Mucosa of descending colon (tissue), 3 donors: ENCODE measurements around the gene RBFOX2. TPM values are rescaled to one million over a fixed set of nuclear protein-coding genes. Genes with fewer than 3 reads are reported as not detected.

Experiments used
- ATAC-seq: fragments of 200-7000 bp; cut with Tn5 transposase; one replicate; pipeline ENCODE4 v1.9.1; 2020; ENCODE audit warnings: mild to moderate bottlenecking, moderate library complexity
- DNase-seq, 3 donors: peaks; one replicate each; pipeline ENCODE4 v3.0.0-alpha.2; 2020
- H3K36me3 ChIP-seq: fragments of 200-600 bp; one replicate; pipeline ENCODE4 v1.8.0; 2021; ENCODE audit warnings: low read depth, mild to moderate bottlenecking
- H3K4me1 ChIP-seq: fragments of 200-600 bp; one replicate; pipeline ENCODE4 v1.8.0; 2021; ENCODE audit warnings: low read depth, mild to moderate bottlenecking
- H3K4me3 ChIP-seq: fragments of 200-600 bp; one replicate; pipeline ENCODE4 v1.8.0; 2021; ENCODE audit warnings: mild to moderate bottlenecking
- H3K9me3 ChIP-seq: fragments of 200-600 bp; one replicate; pipeline ENCODE4 v1.8.0; 2021; ENCODE audit warnings: mild to moderate bottlenecking
- CTCF ChIP-seq: fragments of 200-600 bp; IDR thresholded peaks from one replicate; pipeline ENCODE4 v1.8.0; 2022; ENCODE audit warnings: antibody characterized with exemption, mild to moderate bottlenecking
- intact Hi-C, 2 donors: fragments of 100-400 bp; cut with DNase I in 1 of 2; cut with micrococcal nuclease in 1 of 2; formaldehyde crosslinking; loops; one replicate each; pipeline versions ENCODE4 v1.11.0 to v1.11.1; 2022; cut with DNase I, micrococcal nuclease
- total RNA-seq, 3 donors: library from RNA; stranded (reverse); fragmentation: NEBNext Ultra II Directional in 2 of 3; extraction: Animal tissue kit (Norgen Biotek cat#: 25700) in 2 of 3; gene quantifications; one replicate each; pipeline versions ENCODE4 v1.2.1 to v1.2.4, GENCODE V29; 2021 to 2023
- donor health status: DM: no; HTN: no; CAD: no; lungs with moderate emphysema.
- donor health status: DM: no; HTN: no; CAD: no.
- donor health status: DM: no; HTN: yes; CAD: no.

RBFOX2 gene
- total RNA-seq, 3 donors from 2014 or later = 46.0 to 141 (median 46.2) TPM

- Histone ChIP-seq H3K9me3 (no peaks in the 10 kb centered on the region), H3K4me3 (no peak overlapping the region), H3K4me1 (no peaks in the 10 kb centered on the region), H3K36me3 (no peaks in the 10 kb centered on the region)
- ATAC-seq = no peak
- no peak for DNase-seq
- TF ChIP-seq CTCF = no peak
- intact Hi-C loops = no loop called here
These were observed 57.0 kb downstream of the RBFOX2 start for GRCh38 chr22:35971456-35972119.

- no peaks in the 10 kb centered on the region for H3K4me1 ChIP-seq
- no peak overlapping the region for H3K4me3 ChIP-seq
- DNase-seq (no peak), ATAC-seq (no peak)
- TF ChIP-seq CTCF = no peak
- H3K9me3 ChIP-seq = no peaks in the 10 kb centered on the region
- no peaks in the 10 kb centered on the region for H3K36me3 ChIP-seq
- intact Hi-C loops = no loop called here
These were observed 57.8 kb downstream of the RBFOX2 start for GRCh38 chr22:35970616-35971455.

- Histone ChIP-seq H3K4me1 (no peaks in the 10 kb centered on the region), H3K4me3 (no peak overlapping the region)
These were observed 61.6 kb downstream of the RBFOX2 start for GRCh38 chr22:35967046-35967397.

GRCh38 chr22:35966314-35967045 is 62.1 kb downstream of the RBFOX2 start:
- Histone ChIP-seq H3K4me1 (no peaks in the 10 kb centered on the region), H3K36me3 (no peaks in the 10 kb centered on the region)

More at GRCh38 chr22:35967046-35967397, 61.6 kb downstream of the RBFOX2 start:
- no peak for ATAC-seq
- intact Hi-C loops = no loop called here
- Histone ChIP-seq H3K9me3 (no peaks in the 10 kb centered on the region), H3K36me3 (no peaks in the 10 kb centered on the region)
- TF ChIP-seq CTCF = no peak
- no peak for DNase-seq

More at GRCh38 chr22:35966314-35967045, 62.1 kb downstream of the RBFOX2 start:
- ATAC-seq (no peak), DNase-seq (no peak)
- intact Hi-C loops = no loop called here
- Histone ChIP-seq H3K4me3 (no peak overlapping the region), H3K9me3 (no peaks in the 10 kb centered on the region)
- TF ChIP-seq CTCF = no peak
